LHCN-M2 (cell line): Measurements from ENCODE around the gene PTN. TPM values are rescaled to one million over a fixed set of nuclear protein-coding genes. Genes with fewer than 3 reads are reported as not detected.

ENCODE experiments used
- DNase-seq: peaks from one replicate; pipeline ENCODE4 v3.0.0-alpha.2; 2012; ENCODE audit warnings: low read depth
- total RNA-seq: library from RNA; depleted of rRNA; stranded (reverse); fragments of >200 nt; gene quantifications from 2 replicates; pipeline ENCODE4 v1.2.3, GENCODE V29; 2014

The PTN gene
- total RNA-seq, 1 experiment from 2014 or later: 5.7 TPM

GRCh38 chr7:137324796-137325696, 18.5 kb downstream of the PTN start:
- DNase-seq: no peak

GRCh38 chr7:137316648-137317353, 26.7 kb downstream of the PTN start:
- no peak for DNase-seq

GRCh38 chr7:137313201-137313600, 30.3 kb downstream of the PTN start:
- DNase-seq: no peak

GRCh38 chr7:137306748-137307147, 36.8 kb downstream of the PTN start:
- no peak for DNase-seq

GRCh38 chr7:137305901-137306621, 37.5 kb downstream of the PTN start:
- DNase-seq: no peak

GRCh38 chr7:137304624-137305235, 38.8 kb downstream of the PTN start:
- no peak for DNase-seq

GRCh38 chr7:137304165-137304564, 39.4 kb downstream of the PTN start:
- DNase-seq: no peak

- no peak for DNase-seq
Observed at GRCh38 chr7:137302081-137302480, 41.5 kb downstream of the PTN start.

GRCh38 chr7:137298464-137298794, 45.1 kb downstream of the PTN start:
- no peak for DNase-seq

- no peak for DNase-seq
Observed at GRCh38 chr7:137297551-137298463, 45.7 kb downstream of the PTN start.

- DNase-seq: no peak
Observed at GRCh38 chr7:137296576-137296975, 47.0 kb downstream of the PTN start.

GRCh38 chr7:137295739-137296324, 47.7 kb downstream of the PTN start:
- no peak for DNase-seq

- DNase-seq: no peak
Observed at GRCh38 chr7:137289101-137289500, 54.4 kb downstream of the PTN start.

GRCh38 chr7:137287651-137288258, 55.8 kb downstream of the PTN start:
- DNase-seq: peak; percentile 18

- DNase-seq: no peak
Observed at GRCh38 chr7:137283153-137283552, 60.4 kb downstream of the PTN start.

- DNase-seq: no peak
Observed at GRCh38 chr7:137282043-137282442, 61.5 kb downstream of the PTN start.

- DNase-seq: no peak
Observed at GRCh38 chr7:137276189-137276588, 67.3 kb downstream of the PTN start.

- DNase-seq: no peak
Observed at GRCh38 chr7:137272249-137272648, 71.3 kb downstream of the PTN start.

- no peak for DNase-seq
Observed at GRCh38 chr7:137269240-137269639, 74.3 kb downstream of the PTN start.
